ENCODE data around the gene ZBTB49. TPM values are rescaled to one million over a fixed set of nuclear protein-coding genes. Genes with fewer than 3 reads are reported as not detected.

Gene ZBTB49
- total and polyA plus RNA-seq, 2 of the 13 experiments (the other 11 are each of a cell fraction or from before 2014, with no cell fraction given): 3.3 to 4.3 TPM

DNA sequence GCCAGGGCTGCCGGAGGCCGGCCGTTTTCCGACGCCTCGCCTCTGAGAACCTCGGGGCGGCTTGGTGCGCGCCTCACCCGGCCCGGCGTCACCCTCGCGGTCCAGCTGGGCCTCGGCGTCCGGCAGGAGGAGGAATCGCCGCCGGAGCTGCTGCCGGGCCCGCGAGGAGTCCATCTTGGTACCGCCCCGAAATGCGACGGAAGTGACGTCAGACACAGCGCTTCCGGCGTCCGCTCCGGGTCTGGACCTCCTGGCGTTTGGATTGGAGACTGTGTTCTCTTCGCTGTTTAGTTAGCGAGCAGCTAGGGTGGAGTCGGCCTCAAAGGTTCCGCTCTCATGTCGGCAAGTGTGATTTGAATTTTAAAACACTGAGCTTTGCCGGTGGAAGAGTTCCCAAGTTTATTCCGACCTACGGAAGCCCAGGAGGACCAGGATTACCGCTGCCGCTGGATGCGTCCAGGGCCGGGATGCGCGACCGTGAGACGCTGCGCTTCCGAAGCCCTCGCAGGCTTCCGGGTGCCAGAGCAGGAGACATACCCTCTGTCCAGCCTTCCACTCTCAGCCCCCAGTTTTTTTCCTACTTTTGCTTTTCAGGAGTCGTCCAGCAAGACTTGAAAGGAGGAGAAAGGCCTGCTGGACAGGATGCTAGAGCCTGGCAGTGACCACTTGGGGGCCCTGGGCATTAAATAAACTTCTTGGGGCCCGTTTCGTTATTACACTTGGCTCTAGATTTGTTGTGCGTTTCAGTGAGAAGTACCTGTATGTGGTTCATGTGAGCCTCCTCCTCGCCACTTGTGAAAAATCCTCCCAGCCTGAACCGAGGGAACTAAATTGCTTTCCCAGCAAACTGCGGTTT, 41.8 kb upstream of the ZBTB49 start, which contains the start of gene TMEM128:
TSS of gene TMEM128 (minus strand) at position 195 of the 856 bp plus-strand sequence. CDS start at position 174, 21 bp downstream.
- in situ Hi-C loops (cut with HindIII; ENCODE audit: extremely low pct_ligation_motif_present, low pct_unique_long_range_greater_than_20kb) (no loop called here), intact Hi-C loops (cut with micrococcal nuclease; ENCODE audit: unreplicated experiment) (loop anchor here (2.0 kb wide), 1 partner anchor 43 kb away; the partner anchor contains the start of genes LYAR and ZBTB49)
- peaks cover 9 to 22% of the 10 kb centered on the region in 2 experiments for H3K36me3 ChIP-seq (replicated peaks in 1 of 2; ENCODE audit: control insufficient read depth in 1 of 2, insufficient read depth in 2 of 2, low read length in 2 of 2)
- 1% methylated on average over 18 of the region's 62 CpGs for WGBS (ENCODE audit: low lambda C conversion rate)
- H3K79me2 ChIP-seq (ENCODE audit: insufficient read depth, low read length): peaks cover 11% of the 10 kb centered on the region
- H3K4me1 ChIP-seq (ENCODE audit: insufficient read depth, low read length): peaks cover 33% of the 10 kb centered on the region
- H3K4me3 ChIP-seq (replicated peaks in 1 of 3; ENCODE audit: insufficient read depth in 1 of 3, low read depth in 2 of 3, low read length in 3 of 3): peak within 1 kb of the TSS; percentile 78 to 93 (median 86)
- peak; percentile 87 for FAIRE-seq
- TSS peak; percentile 98 for BruUV-seq (replicated peaks)
- ChIA-PET CTCF (ENCODE audit: low intra/inter-chr PET ratio, low total read pairs) (interaction anchor here (1.7 kb wide), 1 partner anchor 87 kb away, joined by 6 read pairs; no protein-coding TSS in a partner anchor), POLR2A (interaction anchor here (0.5 to 3.7 kb wide), 13 partner anchors 8 to 89 kb away, joined by 3 to 63 read pairs (median 4); partner anchors contain the start of genes LYAR and ZBTB49)
- peak; percentile 96 for ATAC-seq
- H3K9ac ChIP-seq (ENCODE audit: insufficient read depth, low read depth, low read length): peak within 1 kb of the TSS; percentile 87
- H4K20me1 ChIP-seq (ENCODE audit: insufficient read depth, low read length): no peaks in the 10 kb centered on the region
- H3K4me2 ChIP-seq (ENCODE audit: low read depth, low read length): peak within 1 kb of the TSS; percentile 98
- H3K27ac ChIP-seq (ENCODE audit: extremely low read length, insufficient read depth, low read length): peak within 1 kb of the TSS; percentile 92
- no peak within 1 kb of the TSS for H2AFZ ChIP-seq (ENCODE audit: low read length)
- no peaks in the 10 kb centered on the region; a peak in 1 of 5 replicates for H3K27me3 ChIP-seq (ENCODE audit: control insufficient read depth in 1 of 2, insufficient read depth in 2 of 2, low read length in 2 of 2)
- peak; percentile 90 for DNase-seq (ENCODE audit: low spot score)
- no peaks in the 10 kb centered on the region for H3K9me3 ChIP-seq (ENCODE audit: low read length)
- TF ChIP-seq PRDM10 (CRISPR knock-in tag; IDR thresholded peaks at IDR 0.05; ENCODE audit: low read depth) (no peak; the same call in 1 of the 2 replicates), EED (CRISPR knock-in tag; IDR thresholded peaks at IDR 0.05) (no peak), ZNF777 (CRISPR knock-in tag; IDR thresholded peaks at IDR 0.05) (no peak; the same call in 1 of the 2 replicates), RXRA (CRISPR knock-in tag; IDR thresholded peaks at IDR 0.05) (peak; percentile 67; the same call in 1 of the 2 replicates), AHR (CRISPR knock-in tag; IDR thresholded peaks at IDR 0.05) (no peak), ZNF629 (CRISPR knock-in tag; conservative IDR thresholded peaks at IDR 0.05) (no peak), NPAS2 (CRISPR knock-in tag; IDR thresholded peaks at IDR 0.05; ENCODE audit: borderline replicate concordance) (no peak), NR0B2 (CRISPR knock-in tag; IDR thresholded peaks at IDR 0.05) (peak; percentile 85), ZNF761 (CRISPR knock-in tag; conservative IDR thresholded peaks at IDR 0.05) (0 out of 2 replicates have a peak, but pooled peaks have one; percentile 21), ZNF530 (CRISPR knock-in tag; IDR thresholded peaks at IDR 0.05; ENCODE audit: low read depth) (no peak)
- TF ChIP-seq, protein P1, sequence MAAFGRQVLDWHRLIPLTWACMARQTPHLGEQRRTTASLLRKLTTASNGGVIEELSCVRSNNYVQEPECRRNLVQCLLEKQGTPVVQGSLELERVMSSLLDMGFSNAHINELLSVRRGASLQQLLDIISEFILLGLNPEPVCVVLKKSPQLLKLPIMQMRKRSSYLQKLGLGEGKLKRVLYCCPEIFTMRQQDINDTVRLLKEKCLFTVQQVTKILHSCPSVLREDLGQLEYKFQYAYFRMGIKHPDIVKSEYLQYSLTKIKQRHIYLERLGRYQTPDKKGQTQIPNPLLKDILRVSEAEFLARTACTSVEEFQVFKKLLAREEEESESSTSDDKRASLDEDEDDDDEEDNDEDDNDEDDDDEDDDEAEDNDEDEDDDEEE (CRISPR knock-in tag; IDR thresholded peaks at IDR 0.05): peak; percentile 71; the same call in 1 of the 2 replicates
- TF ChIP-seq, protein P2, sequence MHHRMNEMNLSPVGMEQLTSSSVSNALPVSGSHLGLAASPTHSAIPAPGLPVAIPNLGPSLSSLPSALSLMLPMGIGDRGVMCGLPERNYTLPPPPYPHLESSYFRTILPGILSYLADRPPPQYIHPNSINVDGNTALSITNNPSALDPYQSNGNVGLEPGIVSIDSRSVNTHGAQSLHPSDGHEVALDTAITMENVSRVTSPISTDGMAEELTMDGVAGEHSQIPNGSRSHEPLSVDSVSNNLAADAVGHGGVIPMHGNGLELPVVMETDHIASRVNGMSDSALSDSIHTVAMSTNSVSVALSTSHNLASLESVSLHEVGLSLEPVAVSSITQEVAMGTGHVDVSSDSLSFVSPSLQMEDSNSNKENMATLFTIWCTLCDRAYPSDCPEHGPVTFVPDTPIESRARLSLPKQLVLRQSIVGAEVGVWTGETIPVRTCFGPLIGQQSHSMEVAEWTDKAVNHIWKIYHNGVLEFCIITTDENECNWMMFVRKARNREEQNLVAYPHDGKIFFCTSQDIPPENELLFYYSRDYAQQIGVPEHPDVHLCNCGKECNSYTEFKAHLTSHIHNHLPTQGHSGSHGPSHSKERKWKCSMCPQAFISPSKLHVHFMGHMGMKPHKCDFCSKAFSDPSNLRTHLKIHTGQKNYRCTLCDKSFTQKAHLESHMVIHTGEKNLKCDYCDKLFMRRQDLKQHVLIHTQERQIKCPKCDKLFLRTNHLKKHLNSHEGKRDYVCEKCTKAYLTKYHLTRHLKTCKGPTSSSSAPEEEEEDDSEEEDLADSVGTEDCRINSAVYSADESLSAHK (CRISPR knock-in tag; IDR thresholded peaks at IDR 0.05; ENCODE audit: borderline replicate concordance): no peak
- TF ChIP-seq, protein P3, sequence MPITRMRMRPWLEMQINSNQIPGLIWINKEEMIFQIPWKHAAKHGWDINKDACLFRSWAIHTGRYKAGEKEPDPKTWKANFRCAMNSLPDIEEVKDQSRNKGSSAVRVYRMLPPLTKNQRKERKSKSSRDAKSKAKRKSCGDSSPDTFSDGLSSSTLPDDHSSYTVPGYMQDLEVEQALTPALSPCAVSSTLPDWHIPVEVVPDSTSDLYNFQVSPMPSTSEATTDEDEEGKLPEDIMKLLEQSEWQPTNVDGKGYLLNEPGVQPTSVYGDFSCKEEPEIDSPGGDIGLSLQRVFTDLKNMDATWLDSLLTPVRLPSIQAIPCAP (CRISPR knock-in tag; IDR thresholded peaks at IDR 0.05; ENCODE audit: low read depth): no peak
